GM23248 (cell line): ENCODE measurements around the gene EHBP1.

Source experiments
- EZH2 ChIP-seq: fragments of 200-600 bp; sonication (generic); IDR thresholded peaks from 2 replicates; pipeline ENCODE4 v1.6.1; 2018; ENCODE audit warnings: antibody characterized with exemption, mild to moderate bottlenecking; ENCODE audit not compliant: insufficient read depth, poor library complexity, severe bottlenecking
- EZH2phosphoT487 ChIP-seq: fragments of 200-600 bp; sonication (generic); IDR thresholded peaks from 2 replicates; pipeline ENCODE4 v1.6.1; 2018; ENCODE audit warnings: antibody characterized with exemption, moderate library complexity, mild to moderate bottlenecking, low read depth; ENCODE audit not compliant: insufficient read depth

- TF ChIP-seq EZH2 = no peak
- no peak for TF ChIP-seq EZH2phosphoT487
Measured at GRCh38 chr2:62741127-62741526, 35.6 kb downstream of the EHBP1 start.
